ENCODE data around the gene UBR2.

GRCh38 chr6:42722497-42722896 is 158.7 kb downstream of the UBR2 start, which contains the start of gene PRPH2:
- TF ChIP-seq CTCF (conservative IDR thresholded peaks at IDR 0.05) = no peak
- TF ChIP-seq EZH2 (IDR thresholded peaks at IDR 0.05; ENCODE audit: low read depth) = no peak

Measured in PC-9 (cell line).